Measurements from ENCODE around the gene LRRC27. TPM values are rescaled to one million over a fixed set of nuclear protein-coding genes. Genes with fewer than 3 reads are reported as not detected.

Gene LRRC27
- total and polyA plus RNA-seq, 2 of the 4 experiments (the other 2 are of a cell fraction) = 3.8 to 5.3 TPM

GRCh38 chr10:132360766-132361447 lies 28.9 kb downstream of the LRRC27 start:
- WGBS, 2 experiments (ENCODE audit: extremely low coverage in 2 of 2, insufficient read length in 1 of 2) = 68% methylated on average over 14 of the region's 22 CpGs; no CpG with 5 or more reads in 1 of the 2 experiments
- Histone ChIP-seq H3K79me1 (ENCODE audit: low read depth in 1 of 2, low read length in 2 of 2) (no peaks in the 10 kb centered on the region), H2BK5ac (ENCODE audit: low read depth, low read length, poor library complexity, severe bottlenecking) (no peak overlapping the region), H3K36me3 (ENCODE audit: control insufficient read depth, insufficient read depth, low read length) (peaks cover 4% of the 10 kb centered on the region; the same call in 1 of the 2 replicates), H4K20me1 (ENCODE audit: insufficient read depth, low read length) (no peaks in the 10 kb centered on the region), H4K5ac (ENCODE audit: low read depth, low read length) (no peak overlapping the region), H3K4me2 (ENCODE audit: low read depth, low read length) (no peak overlapping the region), H2BK15ac (ENCODE audit: low read depth, low read length) (no peak overlapping the region), H4K91ac (ENCODE audit: insufficient read depth, low read depth, low read length) (no peak overlapping the region), H3K14ac (replicated peaks; ENCODE audit: low read depth, low read length) (no peak overlapping the region), H2BK20ac (ENCODE audit: low read depth, low read length) (no peak overlapping the region), H3K23ac (ENCODE audit: low read depth, low read length) (no peak overlapping the region), H3K27ac (ENCODE audit: insufficient read depth, low read length) (no peak overlapping the region), H3K9me1 (ENCODE audit: insufficient read depth, low read length) (0 out of 2 replicates have a peak, but pooled peaks cover 3% of the 10 kb centered on the region), H3K9ac (ENCODE audit: low read depth, low read length) (no peak overlapping the region), H3K18ac (ENCODE audit: low read depth, low read length) (no peak overlapping the region), H3K9me3 (ENCODE audit: control insufficient read depth, insufficient read depth, low read length) (no peaks in the 10 kb centered on the region), H3K56ac (ENCODE audit: extremely low read depth, insufficient read depth, low read length) (no peak overlapping the region), H2AFZ (replicated peaks; ENCODE audit: low read length, poor library complexity) (no peak overlapping the region), H3K4me3 (ENCODE audit: insufficient read depth, low read depth, low read length) (no peak overlapping the region), H3K27me3 (ENCODE audit: control insufficient read depth, insufficient read depth, low read length) (no peaks in the 10 kb centered on the region), H2BK120ac (ENCODE audit: low read depth, low read length) (no peak overlapping the region), H4K8ac (ENCODE audit: low read depth in 2 of 2, low read length in 2 of 2) (no peak overlapping the region), H2AK5ac (ENCODE audit: low read depth, low read length) (no peak overlapping the region), H3K4me1 (ENCODE audit: control insufficient read depth, insufficient read depth, low read length) (no peaks in the 10 kb centered on the region), H3K4ac (ENCODE audit: low read depth, low read length) (no peak overlapping the region), H2AK9ac (replicated peaks; ENCODE audit: low read depth, low read length, poor library complexity) (no peak overlapping the region)
- no peak for TF ChIP-seq FOS (IDR thresholded peaks at IDR 0.05; ENCODE audit: low read depth, low read length)
- peak; percentile 33 for TF ChIP-seq CTCF (conservative IDR thresholded peaks at IDR 0.05; ENCODE audit: low read depth, low read length)
- no peak for TF ChIP-seq MAZ (IDR thresholded peaks at IDR 0.05; ENCODE audit: borderline replicate concordance, low read depth, low read length)
- TF ChIP-seq USF2 (IDR thresholded peaks at IDR 0.05; ENCODE audit: low read depth, low read length) = no peak
- TF ChIP-seq SMC3 (IDR thresholded peaks at IDR 0.05; ENCODE audit: low read depth, low read length) = no peak
- no peak for TF ChIP-seq CHD1 (IDR thresholded peaks at IDR 0.05; ENCODE audit: low read depth, low read length)
- POLR2A ChIA-PET (ENCODE audit: unreplicated experiment) = no interaction called here
- no peak for DNase-seq
- ATAC-seq (ENCODE audit: low read depth) = peak; percentile 46; the same call in 1 of the 2 replicates
- intact Hi-C loops (cut with micrococcal nuclease) = no loop called here
- CTCF ChIA-PET = interaction anchor here (0.6 to 1.0 kb wide), 3 partner anchors 8 to 383 kb away, joined by 3 to 4 read pairs (median 3); no protein-coding TSS in a partner anchor
- no TSS peak for BruUV-seq (replicated peaks)
- in situ Hi-C loops (cut with MboI; ENCODE audit: low sequenced_read_pairs) = no loop called here
- dilution Hi-C loops (cut with HindIII; ENCODE audit: low sequenced_read_pairs, unreplicated experiment) = no loop called here
